ENCODE data around the gene FGD3. TPM values are rescaled to one million over a fixed set of nuclear protein-coding genes. Genes with fewer than 3 reads are reported as not detected.

The FGD3 gene
- total RNA-seq, 1 donor from 2014 or later = 1.8 TPM

- Histone ChIP-seq H3K4me1 (peaks cover 35% of the 10 kb centered on the region), H3K27me3 (ENCODE audit: low read depth) (peaks cover 92% of the 10 kb centered on the region), H3K36me3 (no peaks in the 10 kb centered on the region), H3K9me3 (replicated peaks) (no peaks in the 10 kb centered on the region), H3K4me3 (no peak overlapping the region), H3K27ac (replicated peaks) (no peak overlapping the region)
- intact Hi-C loops (cut with micrococcal nuclease) = no loop called here
- TF ChIP-seq CTCF (IDR thresholded peaks at IDR 0.05; ENCODE audit: borderline replicate concordance) = no peak
- DNase-seq = no peak
These were observed 3.1 kb downstream of the FGD3 start for GRCh38 chr9:92950359-92950955.

GRCh38 chr9:92952906-92953610 is 5.7 kb downstream of the FGD3 start:
- Histone ChIP-seq H3K4me1 (peaks cover 23% of the 10 kb centered on the region), H3K27me3 (ENCODE audit: low read depth) (peaks cover 81% of the 10 kb centered on the region), H3K27ac (replicated peaks) (peak overlapping the region; percentile 71), H3K9me3 (replicated peaks) (no peaks in the 10 kb centered on the region), H3K4me3 (peak overlapping the region; percentile 9), H3K36me3 (no peaks in the 10 kb centered on the region)
- no peak for TF ChIP-seq CTCF (IDR thresholded peaks at IDR 0.05; ENCODE audit: borderline replicate concordance)
- DNase-seq = no peak
- intact Hi-C loops (cut with micrococcal nuclease) = no loop called here

- Histone ChIP-seq H3K36me3 (no peaks in the 10 kb centered on the region), H3K9me3 (replicated peaks) (no peaks in the 10 kb centered on the region), H3K4me1 (peaks cover 21% of the 10 kb centered on the region), H3K27ac (replicated peaks) (peak overlapping the region; percentile 71), H3K27me3 (ENCODE audit: low read depth) (peaks cover 69% of the 10 kb centered on the region), H3K4me3 (peak overlapping the region; percentile 9)
- intact Hi-C loops (cut with micrococcal nuclease) = no loop called here
- peak; percentile 52 for DNase-seq
- TF ChIP-seq CTCF (IDR thresholded peaks at IDR 0.05; ENCODE audit: borderline replicate concordance) = no peak
These were observed 6.9 kb downstream of the FGD3 start for GRCh38 chr9:92954049-92954861.

- no peaks in the 10 kb centered on the region for H3K36me3 ChIP-seq
- H3K27ac ChIP-seq (replicated peaks) = peak overlapping the region; percentile 71
- H3K4me3 ChIP-seq = no peak overlapping the region
- peaks cover 63% of the 10 kb centered on the region for H3K27me3 ChIP-seq (ENCODE audit: low read depth)
- intact Hi-C loops (cut with micrococcal nuclease) = no loop called here
- H3K9me3 ChIP-seq (replicated peaks) = no peaks in the 10 kb centered on the region
- DNase-seq = no peak
- H3K4me1 ChIP-seq = peaks cover 18% of the 10 kb centered on the region
- no peak for TF ChIP-seq CTCF (IDR thresholded peaks at IDR 0.05; ENCODE audit: borderline replicate concordance)
These were observed 7.6 kb downstream of the FGD3 start for GRCh38 chr9:92954886-92955285.

- no peaks in the 10 kb centered on the region for H3K36me3 ChIP-seq
- DNase-seq = no peak
- H3K27ac ChIP-seq (replicated peaks) = no peak overlapping the region
- intact Hi-C loops (cut with micrococcal nuclease) = no loop called here
- H3K4me3 ChIP-seq = no peak overlapping the region
- TF ChIP-seq CTCF (IDR thresholded peaks at IDR 0.05; ENCODE audit: borderline replicate concordance) = no peak
- peaks cover 37% of the 10 kb centered on the region for H3K27me3 ChIP-seq (ENCODE audit: low read depth)
- H3K9me3 ChIP-seq (replicated peaks) = peaks cover 9% of the 10 kb centered on the region
- peaks cover 9% of the 10 kb centered on the region for H3K4me1 ChIP-seq
These were observed 13.4 kb downstream of the FGD3 start for GRCh38 chr9:92960561-92961290.

Measured in left ventricle myocardium inferior (tissue), 1 donor.